Measurements from ENCODE around the gene ARPP21.

The ARPP21 gene

GRCh38 chr3:35781558-35781957, 142.2 kb downstream of the ARPP21 start:
- TF ChIP-seq L3MBTL2 (conservative IDR thresholded peaks at IDR 0.05), result no peak
- no peak for TF ChIP-seq SUZ12 (IDR thresholded peaks at IDR 0.05)
- no peak for TF ChIP-seq PKNOX1 (IDR thresholded peaks at IDR 0.05)
- no peak for TF ChIP-seq FOXK2 (IDR thresholded peaks at IDR 0.05)
- no peak for TF ChIP-seq ARNT (IDR thresholded peaks at IDR 0.05)
- TF ChIP-seq FOXA1 (IDR thresholded peaks at IDR 0.05), result no peak
- no peak for TF ChIP-seq NFRKB (IDR thresholded peaks at IDR 0.05)
- no peak for TF ChIP-seq BHLHE40 (IDR thresholded peaks at IDR 0.05; ENCODE audit: borderline replicate concordance)
- no peak for TF ChIP-seq ELF4 (IDR thresholded peaks at IDR 0.05)
- no peak for TF ChIP-seq HDGF (IDR thresholded peaks at IDR 0.05; ENCODE audit: borderline replicate concordance)
- TF ChIP-seq TARDBP (IDR thresholded peaks at IDR 0.05), result no peak
- TF ChIP-seq ZNF384 (IDR thresholded peaks at IDR 0.05), result no peak
- TF ChIP-seq FOXM1 (IDR thresholded peaks at IDR 0.05; ENCODE audit: borderline replicate concordance), result no peak
- TF ChIP-seq LEF1 (IDR thresholded peaks at IDR 0.05; ENCODE audit: borderline replicate concordance), result no peak
- TF ChIP-seq SP1 (IDR thresholded peaks at IDR 0.05), result no peak
- no peak for TF ChIP-seq CTBP1 (IDR thresholded peaks at IDR 0.05; ENCODE audit: borderline replicate concordance)
- CTCF ChIA-PET, result no interaction called here
- POLR2A ChIA-PET, result no interaction called here
- no peak for DNase-seq (ENCODE audit: extremely low spot score)

- ChIA-PET CTCF (no interaction called here), POLR2A (no interaction called here)
- no peak for TF ChIP-seq ARNT (IDR thresholded peaks at IDR 0.05)
- TF ChIP-seq FOXA1 (IDR thresholded peaks at IDR 0.05), result no peak
- TF ChIP-seq SP1 (IDR thresholded peaks at IDR 0.05), result no peak
- no peak for TF ChIP-seq SUZ12 (IDR thresholded peaks at IDR 0.05)
- DNase-seq (ENCODE audit: extremely low spot score), result no peak
These were observed 143.0 kb downstream of the ARPP21 start for GRCh38 chr3:35782355-35782754.

GRCh38 chr3:35784169-35784568, 144.8 kb downstream of the ARPP21 start:
- CTCF ChIA-PET, result no interaction called here
- POLR2A ChIA-PET, result no interaction called here
- DNase-seq (ENCODE audit: extremely low spot score), result no peak
- no peak for TF ChIP-seq L3MBTL2 (conservative IDR thresholded peaks at IDR 0.05)
- TF ChIP-seq FOXA1 (IDR thresholded peaks at IDR 0.05), result no peak

- no peak for DNase-seq (ENCODE audit: extremely low spot score)
- ChIA-PET CTCF (no interaction called here), POLR2A (no interaction called here)
- TF ChIP-seq HDGF (IDR thresholded peaks at IDR 0.05; ENCODE audit: borderline replicate concordance), result no peak
- TF ChIP-seq ELF4 (IDR thresholded peaks at IDR 0.05), result no peak
- no peak for TF ChIP-seq PKNOX1 (IDR thresholded peaks at IDR 0.05)
- no peak for TF ChIP-seq SP1 (IDR thresholded peaks at IDR 0.05)
- no peak for TF ChIP-seq FOXM1 (IDR thresholded peaks at IDR 0.05; ENCODE audit: borderline replicate concordance)
- TF ChIP-seq SUZ12 (IDR thresholded peaks at IDR 0.05), result no peak
- no peak for TF ChIP-seq BHLHE40 (IDR thresholded peaks at IDR 0.05; ENCODE audit: borderline replicate concordance)
- no peak for TF ChIP-seq TARDBP (IDR thresholded peaks at IDR 0.05)
- no peak for TF ChIP-seq LEF1 (IDR thresholded peaks at IDR 0.05; ENCODE audit: borderline replicate concordance)
These were observed 146.0 kb downstream of the ARPP21 start for GRCh38 chr3:35785234-35785888.

GRCh38 chr3:35787936-35788335, 148.6 kb downstream of the ARPP21 start:
- CTCF ChIA-PET, result no interaction called here
- POLR2A ChIA-PET, result no interaction called here

GRCh38 chr3:35789042-35789831, 149.9 kb downstream of the ARPP21 start:
- POLR2A ChIA-PET, result no interaction called here
- TF ChIP-seq FOXK2 (IDR thresholded peaks at IDR 0.05), result no peak
- no peak for TF ChIP-seq NFRKB (IDR thresholded peaks at IDR 0.05)
- TF ChIP-seq FOXA1 (IDR thresholded peaks at IDR 0.05), result no peak
- no peak for TF ChIP-seq ELF4 (IDR thresholded peaks at IDR 0.05)
- TF ChIP-seq PKNOX1 (IDR thresholded peaks at IDR 0.05), result no peak
- TF ChIP-seq HDGF (IDR thresholded peaks at IDR 0.05; ENCODE audit: borderline replicate concordance), result no peak
- no peak for TF ChIP-seq ZNF384 (IDR thresholded peaks at IDR 0.05)
- TF ChIP-seq SP1 (IDR thresholded peaks at IDR 0.05), result no peak
- TF ChIP-seq FOXM1 (IDR thresholded peaks at IDR 0.05; ENCODE audit: borderline replicate concordance), result no peak
- no peak for TF ChIP-seq ARNT (IDR thresholded peaks at IDR 0.05)
- TF ChIP-seq CTBP1 (IDR thresholded peaks at IDR 0.05; ENCODE audit: borderline replicate concordance), result no peak
- no peak for TF ChIP-seq TARDBP (IDR thresholded peaks at IDR 0.05)
- no peak for TF ChIP-seq BHLHE40 (IDR thresholded peaks at IDR 0.05; ENCODE audit: borderline replicate concordance)
- no peak for TF ChIP-seq L3MBTL2 (conservative IDR thresholded peaks at IDR 0.05)
- DNase-seq (ENCODE audit: extremely low spot score), result no peak
- CTCF ChIA-PET, result interaction anchor here (0.6 kb wide), 1 partner anchor 62 kb away, joined by 3 read pairs; no protein-coding TSS in a partner anchor

More at GRCh38 chr3:35787936-35788335, 148.6 kb downstream of the ARPP21 start:
- no peak for DNase-seq (ENCODE audit: extremely low spot score)
- no peak for TF ChIP-seq NFRKB (IDR thresholded peaks at IDR 0.05)
- no peak for TF ChIP-seq TARDBP (IDR thresholded peaks at IDR 0.05)
